Activated T-helper 1 cell treated with Interleukin-2 at 50 U/mL for 16 hours (primary cell): ENCODE data around the gene TEX101.

Source experiments
- DNase-seq: peaks from one replicate; pipeline ENCODE4 v3.0.0-alpha.2; 2020; ENCODE audit warnings: low read depth

The TEX101 gene

DNA sequence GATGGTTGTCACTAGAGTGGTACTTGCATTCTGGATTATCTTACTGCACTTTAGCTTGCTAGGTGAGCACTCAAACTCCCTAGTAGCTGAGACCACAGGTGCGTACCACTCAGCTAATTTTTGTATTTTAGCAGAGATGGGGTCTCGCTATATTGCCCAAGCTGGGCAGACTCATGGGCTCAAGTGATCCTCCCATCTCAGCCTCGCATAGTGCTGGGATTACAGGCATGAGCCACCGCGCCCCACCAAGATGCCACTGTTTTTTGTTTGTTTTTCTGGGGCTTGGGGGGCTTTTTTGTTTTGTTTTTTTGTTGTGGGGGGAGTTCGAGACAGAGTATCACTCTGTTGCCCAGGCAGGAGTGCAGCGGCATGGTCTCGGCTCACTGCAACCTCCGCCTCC, 33.0 kb downstream of the TEX101 start:
- DNase-seq, result no peak

- no peak for DNase-seq
Observed at GRCh38 chr19:43450545-43450997, 35.9 kb downstream of the TEX101 start.

GRCh38 chr19:43452582-43452981, 37.9 kb downstream of the TEX101 start:
- no peak for DNase-seq

DNA sequence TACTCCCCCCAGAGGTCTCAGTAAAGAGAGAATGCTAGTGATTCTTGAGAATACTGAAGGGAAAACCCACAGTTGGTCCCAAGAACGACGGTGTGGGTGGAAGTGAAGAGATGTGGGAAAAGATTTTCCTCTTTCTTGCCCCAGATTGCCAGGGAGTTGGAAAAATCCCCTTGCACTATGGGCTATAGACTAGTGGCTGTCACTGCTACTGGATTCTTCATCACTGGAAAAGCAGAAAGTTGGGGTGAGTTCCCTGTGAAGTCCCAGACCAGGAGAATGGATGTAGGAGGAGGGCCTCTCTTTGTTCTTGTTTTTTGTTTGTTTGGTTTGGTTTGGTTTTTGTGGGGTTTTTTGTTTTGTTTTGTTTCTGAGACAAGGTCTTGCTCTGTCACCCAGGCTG, 39.3 kb downstream of the TEX101 start:
- no peak for DNase-seq

DNA sequence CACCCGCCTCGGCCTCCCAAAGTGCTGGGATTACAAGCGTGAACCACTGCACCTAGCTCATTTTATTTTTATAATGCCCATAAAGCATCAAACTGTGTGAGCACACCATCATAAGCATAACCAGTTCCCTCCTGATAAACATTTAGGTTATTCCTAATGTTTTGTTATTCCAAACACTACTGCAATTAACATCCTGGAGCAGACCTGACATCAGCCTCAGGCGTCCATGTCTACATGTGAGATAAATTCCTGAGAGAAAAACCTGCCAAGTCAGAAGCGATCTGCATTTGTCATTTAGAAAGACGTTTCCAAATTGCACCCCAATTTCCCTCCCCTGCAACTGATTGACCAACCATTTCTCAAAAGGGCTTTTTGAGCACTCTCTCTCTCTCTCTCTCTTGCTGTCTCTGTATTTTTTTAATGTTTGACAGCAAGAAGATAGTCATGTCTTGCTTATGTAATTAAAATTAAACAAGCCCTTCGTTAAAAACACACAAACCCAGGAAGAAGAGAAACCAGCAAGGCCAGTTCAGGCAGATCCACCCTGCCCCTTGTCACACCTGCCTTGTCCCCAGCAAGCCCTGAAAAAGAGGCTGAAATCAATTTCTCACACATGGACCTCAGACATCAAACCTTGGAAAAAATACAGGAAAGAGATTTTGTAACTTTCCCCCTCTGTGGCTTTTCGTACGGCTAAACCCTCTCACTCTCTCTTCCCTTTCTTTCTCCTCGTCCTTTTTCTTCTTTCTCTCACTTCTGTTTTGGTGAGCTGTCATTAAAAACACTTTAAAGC, 40.8 kb downstream of the TEX101 start:
- DNase-seq, result no peak

- DNase-seq, result no peak
Observed at GRCh38 chr19:43457809-43458208, 43.1 kb downstream of the TEX101 start.

DNA sequence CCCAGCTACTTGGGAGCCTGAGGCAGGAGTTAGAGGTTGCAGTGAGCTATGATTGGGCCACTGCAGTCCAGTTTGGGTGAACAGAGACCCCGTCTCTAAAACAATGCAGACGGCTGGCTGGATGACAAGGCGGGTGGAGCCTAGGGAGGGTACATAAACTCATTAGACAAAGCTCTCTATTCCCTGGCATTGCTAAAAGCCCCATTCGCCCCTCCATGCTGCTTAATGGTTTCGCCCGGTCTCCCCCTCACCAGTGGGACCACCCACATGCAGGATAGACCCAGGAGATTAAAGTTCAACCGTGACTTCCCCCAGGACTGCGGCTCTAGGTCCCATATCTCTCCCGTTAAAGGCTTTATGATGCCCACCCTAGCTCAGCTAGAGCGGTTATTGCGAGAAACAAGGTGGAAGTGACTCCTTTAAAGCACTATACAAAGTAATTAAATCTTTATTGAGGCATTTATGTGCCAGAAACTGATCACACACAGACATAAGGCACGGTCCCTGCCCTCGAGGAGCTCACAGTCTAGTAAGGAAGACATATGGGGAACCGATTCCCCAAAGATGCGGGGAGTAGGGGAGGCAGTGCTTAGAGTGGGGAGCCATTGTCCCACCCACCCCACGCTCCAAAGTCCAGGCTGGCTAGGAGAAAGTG, 45.8 kb downstream of the TEX101 start:
- no peak for DNase-seq

DNA sequence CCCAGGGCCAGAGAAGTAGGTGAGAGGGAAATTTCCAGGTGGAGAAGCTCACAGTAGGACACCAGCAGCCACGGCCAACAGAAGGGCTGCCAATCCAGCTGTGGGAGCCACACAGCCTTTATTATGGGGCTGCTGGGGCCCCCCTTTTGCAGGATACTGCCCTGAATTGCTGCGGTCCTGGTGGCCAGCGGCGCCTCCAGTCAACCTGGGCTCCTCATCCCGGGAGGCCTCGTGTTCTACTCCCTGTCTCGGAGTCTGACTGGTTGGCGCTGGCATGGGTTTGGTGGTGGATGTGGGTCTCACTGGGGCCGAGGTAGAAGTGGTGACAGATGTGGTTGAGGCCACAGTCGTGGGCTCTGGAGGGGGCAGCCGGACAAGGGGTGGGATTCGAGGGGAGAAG, 46.6 kb downstream of the TEX101 start:
- DNase-seq, result no peak

GRCh38 chr19:43462383-43462782, 47.7 kb downstream of the TEX101 start:
- no peak for DNase-seq

DNA sequence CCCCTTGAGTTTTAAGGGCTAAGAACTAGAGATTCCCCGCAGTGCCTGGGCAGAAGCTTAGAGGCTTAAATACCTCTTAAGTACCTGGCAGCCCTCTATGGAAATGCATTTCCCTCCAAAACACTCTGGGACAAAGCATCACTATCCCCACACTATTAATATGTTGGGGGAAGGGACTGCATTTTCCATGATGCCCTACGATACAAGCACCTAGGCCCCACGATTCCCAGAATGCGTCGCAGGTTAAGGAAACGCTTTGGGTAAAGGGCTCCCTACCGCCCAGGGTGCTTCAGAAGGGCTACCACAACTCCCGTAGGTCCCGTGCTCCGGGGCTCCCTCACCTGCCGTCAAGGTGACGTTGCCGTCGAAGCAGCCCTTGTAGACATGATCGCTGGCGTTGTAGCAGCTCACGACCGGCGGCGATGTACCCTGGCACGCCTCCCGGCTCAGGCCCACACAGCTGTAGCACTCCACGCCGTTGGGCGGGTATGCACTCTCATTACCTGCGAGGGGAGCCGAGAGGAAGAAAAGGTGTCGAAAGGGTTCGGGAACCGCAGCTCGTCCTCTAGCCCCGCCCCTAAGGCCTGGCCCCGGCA, 48.2 kb downstream of the TEX101 start:
- DNase-seq, result no peak

- DNase-seq, result peak; percentile 99
Observed at GRCh38 chr19:43463381-43464133, 48.9 kb downstream of the TEX101 start.

DNA sequence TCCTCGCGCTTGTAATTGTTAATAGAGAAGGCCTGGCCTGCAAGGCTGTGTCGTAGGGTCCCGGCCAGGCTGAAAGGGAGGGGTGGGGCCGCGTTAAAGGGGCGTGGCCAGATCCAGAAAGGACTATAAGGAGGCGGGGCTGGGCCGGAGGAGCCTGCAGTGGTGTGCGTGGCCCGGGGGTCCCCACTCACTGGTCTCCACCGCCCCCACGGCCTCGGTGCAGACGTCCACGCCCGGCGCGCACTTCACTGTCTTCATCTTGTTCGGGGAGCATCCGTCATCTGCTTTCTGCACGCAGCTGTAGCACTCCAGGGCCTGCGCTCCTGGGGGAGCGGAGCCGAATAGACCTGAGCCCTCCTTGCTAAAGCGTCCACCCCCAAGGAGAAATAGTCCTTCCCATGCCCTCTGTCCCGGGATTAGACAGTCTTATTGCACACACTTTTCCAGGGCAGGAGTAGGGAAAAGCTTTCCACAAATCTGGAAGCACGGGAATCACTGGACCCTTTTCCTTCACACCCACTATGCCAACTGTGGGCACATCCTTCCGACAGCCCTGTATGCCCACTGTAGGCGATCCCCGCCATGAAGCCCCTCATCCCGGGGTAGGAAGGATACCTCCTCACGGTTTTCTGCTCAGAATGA, 49.6 kb downstream of the TEX101 start:
- DNase-seq, result no peak

DNA sequence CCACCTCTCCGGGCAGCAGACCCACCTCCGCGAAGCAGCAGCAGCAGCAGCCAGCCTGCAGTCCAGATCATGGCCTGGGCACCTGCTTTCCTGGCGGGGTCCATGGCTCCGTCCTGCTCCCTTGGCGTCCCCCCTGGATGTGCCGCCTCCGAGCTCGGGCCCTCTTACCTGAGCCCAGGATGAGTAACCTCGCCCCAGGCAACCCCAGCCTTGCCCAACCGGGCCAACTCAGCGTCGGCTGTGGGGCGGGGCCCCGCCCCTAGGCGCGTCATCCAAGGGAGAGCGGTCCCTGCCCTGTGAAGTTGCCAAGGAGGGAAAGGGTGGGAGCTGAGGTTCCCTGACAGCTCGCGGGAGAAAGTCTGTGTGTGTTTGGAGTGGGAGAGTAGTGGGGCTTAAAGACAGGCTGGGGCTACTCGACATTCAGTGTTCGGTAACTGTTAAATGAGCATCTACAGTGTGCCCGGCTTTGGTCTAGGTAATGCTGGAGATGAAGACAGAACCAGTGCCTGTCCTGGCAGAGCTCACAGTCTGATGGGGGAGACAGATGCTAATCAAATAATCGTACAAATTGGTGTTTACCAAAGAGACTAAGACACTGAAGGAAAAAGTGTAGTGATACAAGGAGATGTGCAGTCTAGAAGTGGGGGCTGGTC, 50.9 kb downstream of the TEX101 start, which contains the start of gene LYPD3:
Gene LYPD3 (minus strand): TSS at position 141 of the 653 bp plus-strand sequence. CDS start 37 bp downstream, at position 104.
- DNase-seq, result no peak

DNA sequence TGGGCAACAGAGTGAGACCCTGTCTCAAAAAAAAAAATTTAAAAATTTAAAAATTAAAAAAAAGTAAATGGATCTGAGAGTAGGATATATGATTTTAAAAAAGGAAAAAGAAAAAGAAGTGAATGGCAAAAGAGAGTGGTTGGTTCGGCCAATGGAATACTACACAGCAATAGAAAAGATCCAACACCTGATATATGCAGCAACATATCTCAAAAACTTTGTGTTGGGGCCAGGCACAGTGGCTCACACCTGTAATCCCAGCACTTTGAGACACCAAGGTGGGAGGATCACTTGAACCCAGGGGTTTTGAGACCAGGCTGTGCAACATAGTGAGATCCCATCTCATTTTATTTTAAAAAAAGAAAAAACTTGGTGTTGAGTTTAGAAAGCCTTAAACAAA, 52.1 kb downstream of the TEX101 start:
- DNase-seq, result no peak

- DNase-seq, result no peak
Observed at GRCh38 chr19:43467276-43467675, 52.6 kb downstream of the TEX101 start.

GRCh38 chr19:43467730-43468129, 53.0 kb downstream of the TEX101 start:
- DNase-seq, result no peak
